GM23248 (cell line): ENCODE measurements around the gene ARHGEF11. TPM values are rescaled to one million over a fixed set of nuclear protein-coding genes. Genes with fewer than 3 reads are reported as not detected.

Source experiments
- DNase-seq: peaks from one replicate; pipeline ENCODE4 v3.0.0-alpha.2; 2015
- H2AFZ ChIP-seq: fragments of 200-600 bp; sonication (generic); 2 replicates; pipeline ENCODE4 v1.6.1; 2016; ENCODE audit warnings: antibody characterized with exemption
- H3F3A ChIP-seq: fragments of 200-600 bp; sonication (generic); 2 replicates; pipeline ENCODE4 v1.6.1; 2016; ENCODE audit warnings: mild to moderate bottlenecking, antibody characterized with exemption, mixed run types; ENCODE audit not compliant: insufficient read depth
- H3K27ac ChIP-seq: fragments of 200-600 bp; sonication (generic); 2 replicates; pipeline ENCODE4 v1.5.1; 2016; ENCODE audit warnings: mild to moderate bottlenecking
- H3K27me3 ChIP-seq: fragments of 200-600 bp; sonication (generic); replicated peaks from 2 replicates; pipeline ENCODE4 v1.6.1; 2016; ENCODE audit warnings: mild to moderate bottlenecking; ENCODE audit not compliant: insufficient read depth
- H3K36me3 ChIP-seq: fragments of 200-600 bp; sonication (generic); 2 replicates; pipeline ENCODE4 v1.6.1; 2016; ENCODE audit warnings: low read depth, mild to moderate bottlenecking
- H3K4me1 ChIP-seq: fragments of 200-600 bp; sonication (generic); 2 replicates; pipeline ENCODE4 v1.6.1; 2016; ENCODE audit warnings: mild to moderate bottlenecking; ENCODE audit not compliant: insufficient read depth
- H3K4me2 ChIP-seq: fragments of 200-600 bp; sonication (generic); one replicate; pipeline ENCODE4 v1.6.1; 2016; ENCODE audit warnings: mild to moderate bottlenecking; ENCODE audit not compliant: unreplicated experiment
- H3K4me3 ChIP-seq: fragments of 200-600 bp; sonication (generic); 2 replicates; pipeline ENCODE4 v1.5.1; 2016; ENCODE audit warnings: mild to moderate bottlenecking
- H3K79me2 ChIP-seq: fragments of 200-600 bp; sonication (generic); 2 replicates; pipeline ENCODE4 v1.6.1; 2016; ENCODE audit warnings: mild to moderate bottlenecking; ENCODE audit not compliant: insufficient read depth
- H3K9ac ChIP-seq: fragments of 200-600 bp; sonication (generic); 2 replicates; pipeline ENCODE4 v1.6.1; 2016; ENCODE audit warnings: mild to moderate bottlenecking
- H3K9me2 ChIP-seq: fragments of 200-600 bp; sonication (generic); 2 replicates; pipeline ENCODE4 v1.6.1; 2016; ENCODE audit warnings: mixed run types, mild to moderate bottlenecking, moderate library complexity; ENCODE audit not compliant: insufficient read depth
- H3K9me3 ChIP-seq: fragments of 200-600 bp; sonication (generic); one replicate; pipeline ENCODE4 v1.6.1; 2017; ENCODE audit warnings: low read depth
- H4K20me1 ChIP-seq: fragments of 200-600 bp; sonication (generic); 2 replicates; pipeline ENCODE4 v1.6.0; 2016; ENCODE audit not compliant: insufficient read depth
- EZH2 ChIP-seq: fragments of 200-600 bp; sonication (generic); IDR thresholded peaks from 2 replicates; pipeline ENCODE4 v1.6.1; 2018; ENCODE audit warnings: antibody characterized with exemption, mild to moderate bottlenecking; ENCODE audit not compliant: insufficient read depth, poor library complexity, severe bottlenecking
- EZH2phosphoT487 ChIP-seq: fragments of 200-600 bp; sonication (generic); IDR thresholded peaks from 2 replicates; pipeline ENCODE4 v1.6.1; 2018; ENCODE audit warnings: antibody characterized with exemption, moderate library complexity, mild to moderate bottlenecking, low read depth; ENCODE audit not compliant: insufficient read depth
- WGBS, 2 experiments: methylation state at CpG; one replicate each; pipeline ENCODE4 v1.1.6; 2015 to 2017; ENCODE audit warnings: low lambda C conversion rate in 2 of 2, low coverage in 1 of 2; ENCODE audit errors: missing lambda C conversion rate in 2 of 2; 5-methylcytosine and 5-hydroxymethylcytosine counted together
- in situ Hi-C: fragments of 300-500 bp; cut with MboI; formaldehyde crosslinking; loops from 2 replicates; pipeline ENCODE4 v1.15.0; 2020
- polyA plus RNA-seq: library from polyadenylated mRNA; unstranded; fragments of >200 nt; fragmentation: Nextera tagmentation; extraction: Ambion mirVana; gene quantifications from 2 replicates; pipeline ENCODE4 v1.2.1, GENCODE V29; 2016
- total RNA-seq: library from RNA; depleted of rRNA; stranded (reverse); fragments of >200 nt; shearing (Covaris generic); gene quantifications from 2 replicates; pipeline ENCODE4 v1.2.3, GENCODE V29; 2014

Gene ARHGEF11
- total and polyA plus RNA-seq, 2 experiments from 2014 or later, result 13.3 to 23.0 TPM

DNA sequence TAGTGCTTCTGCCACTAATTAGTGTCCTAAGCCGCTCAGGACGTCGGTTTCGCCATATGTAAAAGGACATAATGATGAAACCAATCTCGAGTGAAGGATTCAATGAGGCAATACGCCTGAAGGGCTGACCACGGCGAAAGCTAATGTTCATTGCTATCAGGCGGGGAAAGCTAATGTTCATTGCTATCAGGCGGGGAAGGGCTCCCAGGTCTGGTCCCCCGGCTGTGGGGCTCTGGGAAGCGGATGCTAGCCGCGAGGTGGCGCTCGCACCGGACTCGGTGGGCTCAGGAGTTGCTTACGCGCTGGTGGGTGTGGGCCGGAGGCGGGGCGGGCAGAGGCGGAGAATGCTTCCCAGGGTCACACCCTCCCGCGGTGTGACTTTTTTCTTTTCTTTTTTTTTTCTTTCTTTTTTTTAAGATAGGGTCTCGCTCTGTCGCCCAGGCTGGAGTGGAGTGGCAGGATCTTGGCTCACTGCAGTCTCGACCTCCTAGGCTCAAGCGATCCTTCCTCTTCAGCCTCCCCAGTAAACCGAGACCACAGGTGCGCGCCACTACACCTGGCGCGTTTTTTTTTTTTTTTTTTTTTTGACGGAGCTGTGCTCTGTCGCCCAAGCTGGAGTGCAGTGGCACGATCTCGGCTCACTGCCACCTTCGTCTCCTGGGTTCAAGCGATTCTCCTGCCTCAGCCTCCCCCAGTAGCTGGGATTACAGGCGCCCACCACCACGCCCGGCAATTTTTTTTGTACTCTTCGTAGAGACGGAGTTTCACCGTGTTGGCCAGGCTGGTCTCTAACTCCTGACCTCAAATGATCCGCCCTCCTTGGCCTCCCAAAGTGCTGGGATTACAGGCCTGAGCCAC, 153.1 kb downstream of the ARHGEF11 start:
- no peaks in the 10 kb centered on the region for H3K9me3 ChIP-seq
- H3K9ac ChIP-seq, result 0 out of 2 replicates have a peak overlapping the region, but pooled peaks have one; percentile 32
- no peaks in the 10 kb centered on the region for H3K27me3 ChIP-seq
- H3K4me3 ChIP-seq, result peak overlapping the region; percentile 59
- in situ Hi-C loops, result no loop called here
- no peak overlapping the region for H3K27ac ChIP-seq
- DNase-seq, result peak; percentile 94
- H3F3A ChIP-seq, result peaks cover 25% of the 10 kb centered on the region
- peak overlapping the region; percentile 86 for H3K4me2 ChIP-seq
- no peaks in the 10 kb centered on the region for H3K36me3 ChIP-seq
- H4K20me1 ChIP-seq, result no peaks in the 10 kb centered on the region
- TF ChIP-seq EZH2phosphoT487 (no peak), EZH2 (no peak)
- H3K79me2 ChIP-seq, result no peaks in the 10 kb centered on the region
- peak overlapping the region; percentile 71 for H2AFZ ChIP-seq
- WGBS, 2 experiments, result 9% methylated on average over 37 to 48 of the region's 48 CpGs
- H3K9me2 ChIP-seq, result no peaks in the 10 kb centered on the region
- H3K4me1 ChIP-seq, result peaks cover 23% of the 10 kb centered on the region

DNA sequence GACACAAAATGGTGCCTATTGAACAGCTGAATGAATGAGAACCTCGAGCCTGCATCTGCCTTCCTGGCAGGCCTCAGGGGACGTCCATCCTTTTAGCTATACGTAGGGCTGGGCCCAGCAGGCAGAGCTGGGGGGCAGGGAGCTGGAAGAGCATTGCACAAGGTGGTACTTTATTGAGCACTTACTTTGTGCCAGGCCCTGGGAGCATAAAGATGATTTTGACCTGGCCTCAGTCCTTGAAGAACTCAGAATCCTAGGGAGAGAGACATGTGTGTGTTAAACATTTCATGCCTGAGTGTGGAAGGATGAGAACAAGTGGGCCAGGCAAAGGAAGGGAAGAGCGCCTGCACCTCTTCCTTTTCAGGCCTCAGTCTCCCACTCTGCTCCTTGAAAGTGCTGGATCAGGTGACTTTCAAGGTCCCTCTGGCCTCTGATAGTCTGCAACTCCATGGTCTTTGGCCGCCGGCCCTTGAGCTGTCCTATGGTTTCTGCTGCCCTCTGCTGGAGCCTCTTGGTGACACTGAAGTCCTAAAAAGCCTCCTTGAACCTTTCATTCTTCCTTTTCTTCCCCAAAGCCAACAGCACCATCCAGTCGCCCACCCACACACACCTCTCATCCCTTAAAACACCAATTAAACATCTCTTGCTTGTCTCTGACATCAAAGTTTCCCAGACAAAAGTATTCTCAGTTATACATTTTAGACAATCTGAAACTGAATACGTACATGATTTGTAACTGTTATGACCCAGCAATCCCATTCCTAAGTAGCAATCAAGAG, 155.6 kb downstream of the ARHGEF11 start:
- H3K9ac ChIP-seq, result no peak overlapping the region
- H3K9me3 ChIP-seq, result no peaks in the 10 kb centered on the region
- DNase-seq, result peak; percentile 88
- H3K4me2 ChIP-seq, result no peak overlapping the region
- no peaks in the 10 kb centered on the region for H3K27me3 ChIP-seq
- H2AFZ ChIP-seq, result no peak overlapping the region
- H3K27ac ChIP-seq, result no peak overlapping the region
- no peaks in the 10 kb centered on the region for H4K20me1 ChIP-seq
- 43 to 45% methylated on average over 8 of the region's 8 CpGs for WGBS, 2 experiments
- H3K4me1 ChIP-seq, result no peaks in the 10 kb centered on the region
- H3K9me2 ChIP-seq, result no peaks in the 10 kb centered on the region
- in situ Hi-C loops, result loop anchor here (10.0 kb wide), 1 partner anchor 95 kb away; no protein-coding TSS in a partner anchor
- H3K36me3 ChIP-seq, result no peaks in the 10 kb centered on the region
- H3F3A ChIP-seq, result peaks cover 11% of the 10 kb centered on the region
- no peaks in the 10 kb centered on the region for H3K79me2 ChIP-seq
- H3K4me3 ChIP-seq, result no peak overlapping the region
- TF ChIP-seq EZH2, result no peak
- no peak for TF ChIP-seq EZH2phosphoT487

DNA sequence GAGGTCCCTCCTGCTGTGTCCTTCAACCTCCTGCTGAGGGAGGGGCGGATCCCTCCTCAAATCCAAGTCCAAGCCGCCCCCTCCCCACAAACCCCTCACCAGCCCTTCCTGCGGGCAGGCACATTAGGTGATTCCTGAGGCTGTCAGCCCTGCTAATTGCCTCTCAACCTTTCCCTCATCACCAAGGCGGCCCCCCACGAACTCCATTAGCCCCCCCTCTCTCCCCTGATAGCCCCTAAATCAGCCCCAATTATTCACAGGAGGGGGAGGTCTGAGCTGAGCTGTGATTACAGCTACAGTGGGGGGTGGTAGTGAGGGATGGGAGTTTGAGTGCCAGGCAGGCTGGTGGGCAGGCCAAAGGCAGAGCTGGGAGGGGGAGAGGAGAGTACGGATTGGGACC, 157.8 kb downstream of the ARHGEF11 start:
- in situ Hi-C loops, result loop anchor here (10.0 kb wide), 1 partner anchor 93 kb away; no protein-coding TSS in a partner anchor
- TF ChIP-seq EZH2 (no peak), EZH2phosphoT487 (no peak)

DNA sequence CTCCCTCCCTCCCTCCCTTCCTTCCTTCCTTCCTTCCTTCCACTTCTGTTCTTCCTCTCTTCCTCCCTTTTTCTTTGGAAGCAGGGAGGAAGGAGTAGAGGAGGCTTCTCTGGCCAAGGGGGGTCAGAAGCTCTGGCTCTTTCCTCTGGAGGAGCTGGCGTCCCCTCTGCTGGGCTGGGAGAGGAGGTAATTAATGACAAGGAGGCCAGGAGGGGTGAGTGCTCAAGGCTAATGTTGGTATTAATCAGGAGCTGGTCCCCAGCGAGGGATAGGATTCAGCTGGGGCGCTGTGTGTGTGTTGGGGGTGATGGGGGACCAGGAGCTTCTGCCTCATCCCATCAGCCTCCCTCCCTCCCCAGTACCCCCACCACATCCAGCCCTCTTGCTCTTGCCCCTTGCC, 158.2 kb downstream of the ARHGEF11 start:
- no peaks in the 10 kb centered on the region for H4K20me1 ChIP-seq
- no peaks in the 10 kb centered on the region for H3K36me3 ChIP-seq
- peaks cover 11% of the 10 kb centered on the region for H3F3A ChIP-seq
- no peak overlapping the region for H3K9ac ChIP-seq
- H3K4me1 ChIP-seq, result no peaks in the 10 kb centered on the region
- no peaks in the 10 kb centered on the region for H3K27me3 ChIP-seq
- in situ Hi-C loops, result loop anchor here (10.0 kb wide), 1 partner anchor 93 kb away; no protein-coding TSS in a partner anchor
- H3K9me2 ChIP-seq, result no peaks in the 10 kb centered on the region
- H3K27ac ChIP-seq, result no peak overlapping the region
- no peak overlapping the region for H2AFZ ChIP-seq
- TF ChIP-seq EZH2phosphoT487, result no peak
- no peak for TF ChIP-seq EZH2
- DNase-seq, result no peak
- H3K4me2 ChIP-seq, result no peak overlapping the region
- no peaks in the 10 kb centered on the region for H3K9me3 ChIP-seq
- H3K79me2 ChIP-seq, result no peaks in the 10 kb centered on the region
- 29% methylated on average over 3 of the region's 3 CpGs for WGBS, 2 experiments
- no peak overlapping the region for H3K4me3 ChIP-seq

More for the DNA sequence above, 157.8 kb downstream of the ARHGEF11 start:
- DNase-seq, result no peak
- Histone ChIP-seq H3K9me2 (no peaks in the 10 kb centered on the region), H3K4me1 (no peaks in the 10 kb centered on the region), H3K9me3 (no peaks in the 10 kb centered on the region), H3K79me2 (no peaks in the 10 kb centered on the region), H3K9ac (no peak overlapping the region), H3F3A (peaks cover 11% of the 10 kb centered on the region), H3K4me2 (no peak overlapping the region), H3K36me3 (no peaks in the 10 kb centered on the region), H2AFZ (no peak overlapping the region), H4K20me1 (no peaks in the 10 kb centered on the region), H3K4me3 (no peak overlapping the region), H3K27ac (no peak overlapping the region), H3K27me3 (no peaks in the 10 kb centered on the region)
- WGBS, 2 experiments, result 22 to 27% methylated on average over 5 to 6 of the region's 6 CpGs
